ENCODE measurements around the gene TNK2.

Gene TNK2

DNA sequence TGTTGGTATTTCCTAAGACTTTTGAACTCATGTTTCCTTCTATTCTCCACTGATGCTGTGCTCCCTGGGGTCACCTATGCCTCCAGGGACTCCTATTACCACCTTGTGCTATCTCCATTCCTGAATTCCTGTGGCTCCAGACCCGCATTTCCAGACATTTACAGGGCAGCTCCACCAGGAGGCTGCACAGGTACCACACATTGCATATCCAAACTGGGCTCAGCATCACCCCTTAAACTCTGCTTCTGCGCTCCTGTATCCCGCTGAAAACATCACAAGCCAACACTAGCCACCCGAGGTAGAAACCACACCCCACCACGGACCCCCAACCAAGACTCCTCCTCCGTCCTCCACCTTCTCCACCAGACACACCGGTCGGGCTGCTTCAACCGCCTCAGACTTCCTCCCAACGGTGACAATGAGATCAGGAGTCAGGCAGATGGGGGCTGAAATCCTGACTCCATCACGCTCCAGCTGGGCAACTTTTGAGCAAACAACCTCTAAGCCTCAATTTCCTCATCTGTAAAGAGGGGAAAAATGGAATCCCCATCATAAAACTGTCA, 10.4 kb downstream of the TNK2 start:
- no peak for DNase-seq

DNA sequence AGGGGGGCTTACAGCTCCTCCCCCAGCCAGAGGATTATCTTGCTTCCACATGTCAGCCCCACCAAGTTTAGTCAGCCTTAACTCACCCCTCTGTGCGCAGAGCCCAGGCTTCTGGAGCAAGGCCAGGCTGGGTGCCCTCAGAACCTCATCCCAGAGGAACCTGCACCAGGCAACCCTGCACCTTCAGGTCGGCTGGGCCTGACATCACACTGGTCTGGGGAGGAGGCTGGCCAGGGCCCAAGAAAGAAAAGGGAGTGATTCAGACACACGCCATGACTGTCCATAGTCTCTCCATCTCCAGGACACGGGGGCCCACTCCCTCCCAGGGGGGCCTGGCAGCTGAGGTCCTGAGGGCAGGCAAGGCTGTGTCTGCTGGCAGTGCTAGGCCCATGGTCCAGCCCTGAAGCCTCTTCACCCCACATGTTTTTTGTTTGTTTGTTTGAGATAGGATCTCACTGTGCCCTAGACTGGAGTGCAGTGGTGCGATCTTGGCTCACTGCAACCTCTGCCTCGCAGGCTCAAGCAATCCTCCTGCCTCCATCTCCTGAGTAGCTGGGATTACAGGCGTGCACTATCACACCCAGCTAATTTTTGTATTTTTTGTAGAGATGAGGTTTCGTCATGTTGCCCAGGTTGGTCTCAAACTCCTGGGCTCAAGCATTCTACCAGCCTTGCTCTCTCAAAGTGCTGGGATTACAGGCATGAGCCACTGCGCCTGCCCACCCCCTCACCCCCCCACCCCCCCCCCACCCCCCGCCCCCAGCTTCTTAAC, 11.1 kb downstream of the TNK2 start:
- no peak for DNase-seq

DNA sequence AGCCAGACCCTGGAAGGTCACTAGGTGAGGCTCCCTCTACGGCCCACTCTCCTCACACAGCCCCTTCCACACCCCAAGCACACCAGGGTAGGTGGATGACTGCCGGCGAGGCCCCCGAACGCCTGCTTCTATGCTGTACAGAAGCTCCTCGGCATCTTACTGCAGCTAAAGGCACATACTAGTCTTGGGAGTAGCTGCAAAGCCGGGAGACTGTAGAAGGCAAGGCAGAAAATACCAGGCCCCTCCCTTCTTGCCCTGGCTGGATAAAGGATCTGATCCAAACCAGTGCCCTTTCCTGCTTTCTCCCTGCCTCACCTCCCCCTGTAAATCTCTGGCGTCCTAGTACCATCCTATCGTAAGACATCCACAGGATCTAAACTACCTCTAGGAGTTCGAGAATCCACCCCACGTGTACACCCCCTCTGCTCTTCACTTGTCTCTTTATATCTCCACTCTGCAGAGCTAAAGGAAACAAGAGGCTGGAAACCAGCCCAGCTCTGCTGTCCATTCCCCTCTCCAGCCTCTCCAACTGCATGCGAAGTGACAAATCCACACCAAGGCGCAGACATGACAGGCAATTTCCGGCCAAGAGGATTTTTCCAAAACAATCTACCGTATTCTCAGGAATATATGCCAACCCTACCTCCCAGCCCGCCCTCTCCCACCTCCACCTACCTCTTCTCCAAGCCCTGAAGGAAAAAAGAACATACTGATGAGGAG, 11.8 kb downstream of the TNK2 start:
- no peak for DNase-seq

DNA sequence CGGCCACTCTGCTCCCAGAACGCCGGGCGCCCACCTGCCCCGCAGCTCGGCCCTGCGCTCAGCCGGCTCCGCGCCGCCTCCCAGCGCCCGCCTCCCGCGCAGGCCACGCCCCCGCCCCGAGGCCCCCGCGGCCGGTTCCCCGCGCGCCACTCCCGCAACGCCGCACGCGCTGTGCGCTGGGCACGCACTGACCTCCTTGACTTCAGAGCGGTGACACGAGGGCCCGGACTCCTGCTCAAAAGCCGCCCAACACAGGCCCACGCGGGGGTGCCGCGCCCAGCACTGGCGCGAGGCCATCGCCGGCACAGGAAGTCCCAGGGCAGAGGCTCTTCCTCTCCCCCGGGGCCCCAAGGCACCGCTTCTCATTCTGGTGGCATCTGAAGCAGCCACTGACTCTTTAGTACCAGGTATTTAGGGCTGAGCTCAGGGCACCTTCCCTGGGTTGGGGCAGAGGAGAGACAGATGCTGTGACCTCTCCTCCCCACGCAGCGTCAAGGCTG, 12.4 kb downstream of the TNK2 start:
- peak; percentile 71 for DNase-seq

- DNase-seq: peak; percentile 75
These were observed 13.1 kb downstream of the TNK2 start for GRCh38 chr3:195895078-195895860.

DNA sequence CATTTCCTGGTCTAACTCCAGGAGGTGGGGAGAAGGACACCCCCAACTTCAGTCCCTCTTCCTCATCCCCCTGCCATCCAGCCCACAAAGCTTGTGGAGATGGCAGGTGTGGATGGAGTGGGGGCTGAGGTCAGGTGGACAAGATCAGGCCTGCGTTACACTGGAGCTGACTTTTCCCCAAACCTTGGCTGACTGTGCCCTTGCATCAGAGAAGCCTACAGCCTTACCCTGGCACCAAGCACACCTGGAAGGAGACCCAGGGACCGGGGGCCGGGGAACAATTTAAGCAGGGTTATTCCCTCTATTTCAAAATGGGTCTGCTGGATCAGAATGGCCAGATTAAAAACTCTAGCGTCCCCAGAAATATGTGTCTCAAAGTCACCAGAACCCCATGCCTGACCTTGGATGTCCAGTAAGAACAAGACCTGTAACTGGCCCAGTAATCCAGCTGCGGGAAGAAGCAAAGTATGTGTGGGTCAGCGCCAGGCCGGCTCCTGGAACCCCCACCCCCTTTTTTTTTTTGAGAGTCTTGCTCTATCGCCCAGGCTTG, 14.4 kb downstream of the TNK2 start:
- DNase-seq: no peak

DNA sequence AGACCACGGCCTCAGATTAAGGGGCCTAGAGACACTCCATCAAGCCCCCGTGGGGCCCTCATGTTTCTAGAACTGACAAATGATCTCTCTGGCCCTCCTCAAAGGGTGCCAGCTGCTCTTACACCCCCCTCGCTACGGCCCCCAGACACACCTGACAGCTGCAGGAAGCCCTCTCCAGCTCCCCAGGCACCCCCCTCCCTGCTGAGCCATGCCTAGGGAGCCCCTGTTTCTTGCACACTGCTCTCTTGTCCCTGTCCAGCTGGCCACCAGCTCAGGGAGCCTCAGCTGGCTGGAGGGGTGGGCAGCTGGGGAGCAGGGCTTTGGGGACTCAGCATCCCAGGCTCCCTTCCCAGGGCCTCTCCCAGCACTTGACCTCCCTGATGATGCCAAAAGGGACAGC, 14.8 kb downstream of the TNK2 start:
- no peak for DNase-seq

DNA sequence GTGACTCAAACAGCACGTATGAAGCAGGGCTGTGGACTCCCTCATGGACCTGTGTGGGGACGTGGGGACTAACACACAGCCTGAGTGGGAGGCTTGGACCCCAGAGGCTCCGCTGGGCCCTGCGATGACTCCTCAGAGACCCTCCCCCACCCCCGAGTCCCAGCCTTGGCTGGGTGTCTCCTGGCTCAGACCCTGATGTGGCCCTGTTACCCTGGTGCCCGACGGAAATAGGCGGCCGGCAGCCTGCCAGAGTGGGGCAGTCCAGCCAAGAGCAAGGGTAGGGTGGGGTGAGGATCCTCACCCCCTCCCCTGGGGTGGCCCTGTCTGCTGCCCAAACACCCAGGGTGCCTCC, 15.3 kb downstream of the TNK2 start:
- no peak for DNase-seq

GRCh38 chr3:195892105-195893043, 16.0 kb downstream of the TNK2 start:
- DNase-seq: no peak

GRCh38 chr3:195891431-195892104, 16.8 kb downstream of the TNK2 start:
- DNase-seq: no peak

GRCh38 chr3:195889870-195890295, 18.5 kb downstream of the TNK2 start:
- no peak for DNase-seq

GRCh38 chr3:195888981-195889869, 19.1 kb downstream of the TNK2 start:
- no peak for DNase-seq

DNA sequence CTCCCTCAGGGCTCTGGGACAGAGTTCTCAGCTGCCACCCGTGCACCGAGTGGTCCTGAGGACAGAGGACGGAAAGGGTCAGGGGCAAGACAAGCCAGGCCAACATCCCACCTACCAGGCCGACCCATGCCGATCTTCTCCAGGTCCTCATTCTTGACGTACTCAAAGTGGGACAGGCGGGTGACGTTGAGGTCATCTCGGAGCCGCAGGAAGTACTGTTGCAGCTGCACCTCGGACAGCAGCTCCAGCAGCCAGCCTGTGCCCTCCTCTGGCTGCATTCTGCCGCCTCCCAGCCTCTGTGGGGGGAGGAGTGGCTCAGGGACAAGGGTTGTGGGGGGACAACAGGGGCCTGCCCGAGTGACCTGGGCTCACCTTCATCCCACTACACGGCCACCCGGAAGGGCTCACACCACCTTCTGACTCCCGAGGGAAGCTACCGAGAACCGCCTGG, 20.0 kb downstream of the TNK2 start:
- DNase-seq: no peak

DNA sequence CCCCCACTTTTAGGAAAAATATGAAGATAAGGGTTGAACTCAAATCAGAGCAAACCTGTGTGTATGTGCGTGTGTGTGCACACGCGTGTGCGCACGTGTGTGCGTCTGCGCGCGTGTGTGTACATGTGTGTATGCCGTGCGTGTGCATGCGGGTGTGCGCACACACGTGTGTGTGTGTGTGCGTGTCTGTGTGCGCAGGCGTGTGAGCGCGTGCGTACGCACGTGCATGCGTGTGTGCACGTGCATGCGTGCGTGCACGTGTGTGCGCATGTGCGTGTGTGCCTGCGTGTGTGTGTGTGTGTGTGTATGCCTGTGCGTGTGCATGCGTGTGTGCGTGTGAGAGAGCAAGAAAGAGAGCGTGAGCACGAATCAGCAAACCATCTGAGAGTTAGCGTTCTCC, 20.7 kb downstream of the TNK2 start:
- DNase-seq: no peak

DNA sequence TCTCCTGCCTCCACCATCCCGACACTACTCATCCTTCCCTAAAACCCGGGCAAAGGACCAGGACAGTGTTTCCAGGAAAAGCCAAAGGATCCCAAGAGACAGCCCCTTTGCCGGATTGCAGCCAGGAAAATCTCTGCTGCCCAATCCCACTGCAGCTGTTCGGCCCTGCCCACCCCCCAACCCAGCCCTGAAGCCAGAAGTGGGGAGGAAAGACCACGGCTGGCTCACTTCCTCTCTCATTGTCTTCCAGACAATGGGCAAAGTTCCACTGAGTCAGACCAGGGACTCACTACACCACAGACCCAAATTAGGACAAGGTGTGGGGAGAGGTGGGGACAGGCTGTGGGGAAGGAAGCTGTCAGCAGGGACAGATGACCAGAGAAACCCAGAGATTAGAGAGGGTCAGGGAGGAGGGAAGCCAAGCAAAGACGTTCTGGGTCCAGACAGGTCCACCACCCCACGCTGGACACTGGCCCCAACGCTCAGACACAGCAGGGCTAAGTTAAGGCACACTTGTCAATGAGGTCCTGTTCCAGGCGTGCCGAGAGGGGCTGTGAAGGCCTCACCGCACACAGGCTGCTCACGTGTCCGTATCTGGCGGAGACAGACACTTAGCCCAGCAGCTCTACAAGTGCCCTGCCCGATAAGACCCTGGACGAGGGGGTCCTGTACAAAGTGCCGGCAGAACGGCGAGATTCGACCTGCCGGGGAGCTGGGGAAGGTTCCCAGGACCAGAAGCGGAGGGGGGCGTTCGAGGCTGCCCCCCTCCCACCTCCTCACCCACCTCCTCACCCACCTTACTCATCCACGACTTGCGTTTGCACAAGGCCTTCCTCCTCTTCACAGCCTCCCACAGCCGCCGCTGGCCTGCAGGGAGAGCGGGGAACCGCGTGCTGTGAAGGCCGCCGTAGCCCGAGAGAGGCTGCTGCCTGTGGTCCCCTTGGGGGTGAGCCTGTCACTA, 21.9 kb downstream of the TNK2 start:
- no peak for DNase-seq

DNA sequence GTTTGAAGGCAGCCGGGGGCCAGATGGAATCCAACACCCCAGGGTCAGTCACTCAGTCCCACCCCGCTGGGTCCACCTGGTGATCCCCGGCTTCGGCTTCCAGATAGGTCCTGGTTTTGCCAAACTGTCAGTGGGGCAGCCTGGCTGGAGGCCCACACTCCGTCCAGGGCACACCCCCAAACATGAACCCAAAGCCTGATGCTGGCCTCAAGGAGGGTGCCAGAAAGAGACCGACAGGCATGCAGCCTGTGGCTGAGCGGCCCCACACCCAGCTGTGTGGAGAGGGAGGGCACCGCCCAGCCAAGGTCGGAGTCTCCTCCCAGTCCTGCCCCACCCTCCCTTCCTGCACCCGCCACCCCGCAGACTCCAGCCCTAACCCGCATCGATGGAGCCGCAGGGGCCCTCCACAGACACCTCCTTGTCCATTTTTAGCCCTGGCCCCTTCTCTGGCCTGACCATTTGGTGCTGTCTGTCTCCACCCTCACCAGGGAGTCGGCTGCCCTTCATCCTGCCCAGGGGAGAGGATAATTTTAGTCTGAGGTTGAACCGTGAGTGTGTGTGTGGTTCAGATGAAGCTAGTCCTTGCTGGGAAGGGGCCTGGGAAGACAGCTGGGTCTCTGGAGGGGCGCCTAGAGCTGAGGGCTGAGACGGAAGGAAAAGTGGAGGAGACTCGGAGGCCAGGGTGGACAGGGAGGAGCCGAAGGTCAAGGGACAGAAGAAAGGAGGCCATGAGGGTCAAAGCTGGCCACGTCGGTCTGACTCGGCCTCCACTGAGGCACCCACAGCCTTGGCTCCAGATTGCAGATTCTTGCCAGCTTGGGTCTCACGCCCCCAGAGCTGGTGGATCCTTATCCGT, 23.1 kb downstream of the TNK2 start:
- no peak for DNase-seq

DNA sequence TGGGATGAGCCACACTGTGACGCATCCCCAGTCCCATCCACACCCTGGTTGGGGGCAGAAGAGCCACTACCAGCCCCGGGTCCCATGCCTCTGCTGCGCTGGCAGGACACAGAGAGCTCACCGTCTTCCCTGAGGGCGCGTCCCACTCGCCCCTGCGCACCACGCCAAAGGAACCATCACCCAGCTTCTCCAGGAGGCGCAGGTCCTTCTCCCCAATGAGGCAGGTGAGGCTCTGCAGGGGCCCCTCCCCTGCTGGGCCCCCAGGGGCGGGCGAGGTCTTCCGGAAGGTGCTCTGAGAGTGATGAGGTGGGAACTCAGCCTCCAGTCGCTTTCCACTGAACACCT, 23.7 kb downstream of the TNK2 start:
- no peak for DNase-seq

GRCh38 chr3:195883801-195884200, 24.6 kb downstream of the TNK2 start:
- DNase-seq: no peak
